ENCODE data around the gene ARAP1. TPM values are rescaled to one million over a fixed set of nuclear protein-coding genes. Genes with fewer than 3 reads are reported as not detected.

Gene ARAP1
- total RNA-seq, 6 experiments from 2014 or later, result 32.9 to 76.7 (median 41.2) TPM

DNA sequence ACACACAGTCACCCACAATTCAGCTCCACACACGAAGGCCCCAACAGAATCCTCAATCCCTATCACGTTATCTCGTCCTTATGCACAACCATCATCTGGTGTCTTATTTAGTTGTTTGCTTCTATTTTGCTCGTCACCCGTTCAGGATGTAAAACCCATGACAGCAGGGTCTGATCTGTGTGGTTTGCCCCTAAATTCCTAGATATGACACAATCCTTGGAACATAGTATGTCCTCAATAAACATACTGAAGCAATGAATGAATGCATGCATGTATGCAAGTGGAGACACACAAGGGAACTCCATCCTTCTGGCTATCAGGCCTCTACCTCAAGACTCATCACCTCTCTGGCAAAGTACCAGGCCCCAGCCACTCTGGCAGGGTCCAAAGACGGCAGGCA is 21.5 kb upstream of the ARAP1 start:
- Histone ChIP-seq H3K4me1 (peaks cover 0 to 76% (median 32%) of the 10 kb centered on the region in 4 donors), H3K4me3 (no peak overlapping the region), H3K9me3 (no peaks in the 10 kb centered on the region), H3K27ac (no peak overlapping the region), H3K36me3 (peaks cover 0 to 10% (median 2%) of the 10 kb centered on the region in 4 donors), H3K27me3 (no peaks in the 10 kb centered on the region)
- WGBS (ENCODE audit: insufficient coverage, low coverage, low lambda C conversion rate, missing lambda C conversion rate), result 32% methylated on average over 4 of the region's 6 CpGs
- TF ChIP-seq, protein P1, sequence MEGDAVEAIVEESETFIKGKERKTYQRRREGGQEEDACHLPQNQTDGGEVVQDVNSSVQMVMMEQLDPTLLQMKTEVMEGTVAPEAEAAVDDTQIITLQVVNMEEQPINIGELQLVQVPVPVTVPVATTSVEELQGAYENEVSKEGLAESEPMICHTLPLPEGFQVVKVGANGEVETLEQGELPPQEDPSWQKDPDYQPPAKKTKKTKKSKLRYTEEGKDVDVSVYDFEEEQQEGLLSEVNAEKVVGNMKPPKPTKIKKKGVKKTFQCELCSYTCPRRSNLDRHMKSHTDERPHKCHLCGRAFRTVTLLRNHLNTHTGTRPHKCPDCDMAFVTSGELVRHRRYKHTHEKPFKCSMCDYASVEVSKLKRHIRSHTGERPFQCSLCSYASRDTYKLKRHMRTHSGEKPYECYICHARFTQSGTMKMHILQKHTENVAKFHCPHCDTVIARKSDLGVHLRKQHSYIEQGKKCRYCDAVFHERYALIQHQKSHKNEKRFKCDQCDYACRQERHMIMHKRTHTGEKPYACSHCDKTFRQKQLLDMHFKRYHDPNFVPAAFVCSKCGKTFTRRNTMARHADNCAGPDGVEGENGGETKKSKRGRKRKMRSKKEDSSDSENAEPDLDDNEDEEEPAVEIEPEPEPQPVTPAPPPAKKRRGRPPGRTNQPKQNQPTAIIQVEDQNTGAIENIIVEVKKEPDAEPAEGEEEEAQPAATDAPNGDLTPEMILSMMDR (IDR thresholded peaks at IDR 0.05), result no peak
- TF ChIP-seq POLR2A (IDR thresholded peaks at IDR 0.05), result no peak
- intact Hi-C loops (cut with DNase I), result loop anchor here in 1 of 2 donors (10.0 kb wide), 1 partner anchor 49 kb away; no protein-coding TSS in a partner anchor
- DNase-seq, result no peak
- ATAC-seq, result no peak

DNA sequence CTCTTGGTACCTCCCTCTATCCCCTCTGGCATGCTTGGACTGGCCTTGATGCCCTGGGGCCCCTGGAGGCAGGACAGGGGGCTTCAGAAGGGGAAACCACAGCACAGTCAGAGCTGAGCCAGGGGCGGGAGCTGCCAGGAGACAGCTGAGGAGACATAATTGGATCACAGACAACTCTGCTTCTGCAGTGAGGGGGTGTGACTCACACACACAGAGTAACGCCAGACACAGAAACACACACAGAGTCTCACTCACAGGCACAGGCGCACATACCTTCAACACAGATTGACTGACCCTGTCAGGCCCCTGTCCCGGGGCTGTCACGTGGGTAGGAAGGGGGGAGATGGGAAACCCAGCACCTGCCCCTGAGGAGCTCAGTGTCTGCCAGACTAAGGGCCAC is 21.1 kb upstream of the ARAP1 start:
- peak in 1 of 4 donors; percentile 16 for ATAC-seq
- DNase-seq, result no peak
- intact Hi-C loops (cut with DNase I), result loop anchor here in 1 of 2 donors (10.0 kb wide), 1 partner anchor 48 kb away; no protein-coding TSS in a partner anchor
- Histone ChIP-seq H3K9me3 (no peaks in the 10 kb centered on the region), H3K4me3 (no peak overlapping the region), H3K36me3 (peaks cover 0 to 10% (median 2%) of the 10 kb centered on the region in 4 donors), H3K27me3 (no peaks in the 10 kb centered on the region), H3K4me1 (peaks cover 0 to 76% (median 31%) of the 10 kb centered on the region in 4 donors), H3K27ac (peak overlapping the region in 1 of 3 donors; percentile 29)
- WGBS (ENCODE audit: insufficient coverage, low coverage, low lambda C conversion rate, missing lambda C conversion rate), result 0% methylated on average over 1 of the region's 5 CpGs
- TF ChIP-seq POLR2A (IDR thresholded peaks at IDR 0.05), result no peak
- TF ChIP-seq, protein P1 (IDR thresholded peaks at IDR 0.05), result no peak

DNA sequence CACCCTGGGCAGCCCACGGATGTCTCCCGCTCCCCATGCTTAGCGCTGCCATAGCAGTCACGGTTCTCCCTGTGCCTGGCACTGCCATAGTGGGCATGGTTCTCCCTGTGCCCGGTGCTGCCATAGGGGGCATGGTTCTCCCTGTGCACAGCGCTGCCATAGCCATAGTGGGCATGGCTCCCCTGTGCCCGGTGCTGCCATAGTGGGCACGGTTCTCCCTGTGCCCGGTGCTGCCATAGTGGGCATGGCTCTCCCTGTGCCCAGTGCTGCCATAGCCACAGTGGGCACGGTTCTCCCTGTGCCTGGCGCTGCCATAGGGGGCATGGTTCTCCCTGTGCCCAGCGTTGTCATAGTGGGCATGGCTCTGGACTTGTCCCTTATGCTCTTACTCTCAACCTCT is 19.9 kb upstream of the ARAP1 start:
- no peak for TF ChIP-seq POLR2A (IDR thresholded peaks at IDR 0.05)
- TF ChIP-seq, protein P1 (IDR thresholded peaks at IDR 0.05), result no peak
- no peak for DNase-seq
- no peaks in the 10 kb centered on the region for H3K27me3 ChIP-seq
- ATAC-seq, result no peak
- WGBS (ENCODE audit: insufficient coverage, low coverage, low lambda C conversion rate, missing lambda C conversion rate), result no CpG with 5 or more reads among the region's 12 CpGs
- H3K9me3 ChIP-seq, result no peaks in the 10 kb centered on the region
- peaks cover 0 to 81% (median 34%) of the 10 kb centered on the region in 4 donors for H3K4me1 ChIP-seq
- H3K27ac ChIP-seq, result no peak overlapping the region
- intact Hi-C loops (cut with DNase I), result loop anchor here in 1 of 2 donors (10.0 kb wide), 1 partner anchor 47 kb away; no protein-coding TSS in a partner anchor
- peaks cover 0 to 10% (median 2%) of the 10 kb centered on the region in 4 donors for H3K36me3 ChIP-seq
- H3K4me3 ChIP-seq, result no peak overlapping the region

DNA sequence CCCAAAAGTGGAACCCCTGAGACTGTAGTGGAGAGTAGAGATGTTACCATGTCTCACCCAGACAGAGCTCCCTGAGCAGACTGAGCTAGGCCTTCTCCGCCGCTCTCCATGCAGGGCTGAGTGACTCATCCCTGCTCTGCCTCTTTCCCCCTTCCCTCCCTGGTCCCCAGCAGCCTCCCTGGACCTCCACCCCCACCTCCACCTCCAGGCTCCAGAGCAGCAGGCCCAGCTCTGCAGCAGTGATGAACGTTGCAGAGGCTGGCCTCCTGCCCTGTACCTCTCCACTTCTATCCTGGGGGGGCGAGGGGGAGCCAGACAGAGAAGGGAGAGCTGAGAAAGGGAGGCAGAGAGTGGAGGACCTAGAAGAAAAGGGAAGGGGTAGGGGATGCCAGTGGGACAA is 19.3 kb upstream of the ARAP1 start:
- Histone ChIP-seq H3K27me3 (no peaks in the 10 kb centered on the region), H3K36me3 (peaks cover 0 to 10% (median 2%) of the 10 kb centered on the region in 4 donors), H3K4me3 (no peak overlapping the region), H3K27ac (no peak overlapping the region), H3K4me1 (peaks cover 0 to 81% (median 34%) of the 10 kb centered on the region in 4 donors), H3K9me3 (no peaks in the 10 kb centered on the region)
- DNase-seq (no peak), ATAC-seq (no peak)
- intact Hi-C loops (cut with DNase I), result loop anchor here in 1 of 2 donors (10.0 kb wide), 1 partner anchor 47 kb away; no protein-coding TSS in a partner anchor
- WGBS (ENCODE audit: insufficient coverage, low coverage, low lambda C conversion rate, missing lambda C conversion rate), result 28% methylated on average over 2 of the region's 4 CpGs
- TF ChIP-seq, protein P1 (IDR thresholded peaks at IDR 0.05), result no peak
- no peak for TF ChIP-seq POLR2A (IDR thresholded peaks at IDR 0.05)
